Liver (tissue), 9 donors: Measurements from ENCODE around the gene NDUFS2. TPM values are rescaled to one million over a fixed set of nuclear protein-coding genes. Genes with fewer than 3 reads are reported as not detected.

ENCODE experiments used
- DNase-seq: peaks from one replicate; pipeline ENCODE4 v3.0.0-alpha.2; 2017; ENCODE audit warnings: low spot score
- H3K27ac ChIP-seq, 2 donors: one replicate each; pipeline ENCODE4 v1.7.0; 2013; ENCODE audit warnings: inconsistent platforms in 2 of 2, low read length in 2 of 2, control low read depth in 1 of 2, low read depth in 1 of 2, mild to moderate bottlenecking in 1 of 2
- H3K27me3 ChIP-seq, 4 donors: one replicate each; pipeline versions ENCODE4 v1.6.1 to v1.7.0; 2013; ENCODE audit warnings: low read length in 3 of 4, inconsistent platforms in 1 of 4, mild to moderate bottlenecking in 1 of 4, moderate library complexity in 1 of 4; ENCODE audit not compliant: control insufficient read depth in 4 of 4, insufficient read depth in 4 of 4
- H3K36me3 ChIP-seq, 4 donors: one replicate each; pipeline versions ENCODE4 v1.6.1 to v1.7.0; 2013; ENCODE audit warnings: low read length in 3 of 4, mild to moderate bottlenecking in 3 of 4, low read depth in 1 of 4, moderate library complexity in 1 of 4; ENCODE audit not compliant: control insufficient read depth in 4 of 4, insufficient read depth in 3 of 4
- H3K4me1 ChIP-seq, 4 donors: one replicate each; pipeline versions ENCODE4 v1.6.1 to v1.7.0; 2013; ENCODE audit warnings: low read length in 3 of 4, mild to moderate bottlenecking in 3 of 4, moderate library complexity in 1 of 4; ENCODE audit not compliant: control insufficient read depth in 4 of 4, insufficient read depth in 4 of 4
- H3K4me3 ChIP-seq, 3 donors: one replicate each; pipeline versions ENCODE4 v1.6.1 to v1.7.0; 2013; ENCODE audit warnings: low read length in 3 of 3, control low read depth in 1 of 3, low read depth in 1 of 3, mild to moderate bottlenecking in 1 of 3
- H3K9ac ChIP-seq, 2 donors: one replicate each; pipeline ENCODE4 v1.7.0; 2013; ENCODE audit warnings: low read length in 2 of 2, mild to moderate bottlenecking in 2 of 2, moderate library complexity in 2 of 2, control low read depth in 1 of 2, low read depth in 1 of 2
- H3K9me3 ChIP-seq, 4 donors: one replicate each; pipeline versions ENCODE4 v1.6.1 to v1.7.0; 2013; ENCODE audit warnings: low read length in 3 of 4; ENCODE audit not compliant: control insufficient read depth in 4 of 4
- CTCF ChIP-seq: fragments of 150-350 bp; IDR thresholded peaks from 2 replicates; pipeline ENCODE4 v1.5.1; 2017; ENCODE audit warnings: improper control_type of control experiment, low read depth, low read length; ENCODE audit not compliant: missing input control
- FOXA1 ChIP-seq: IDR thresholded peaks from 2 replicates; pipeline ENCODE4 v1.6.1; 2016; ENCODE audit warnings: antibody characterized with exemption
- FOXA2 ChIP-seq: IDR thresholded peaks from 2 replicates; pipeline ENCODE4 v1.6.1; 2016; ENCODE audit warnings: antibody characterized with exemption
- HNF4G ChIP-seq: IDR thresholded peaks from 2 replicates; pipeline ENCODE4 v1.6.1; 2016; ENCODE audit warnings: antibody characterized with exemption
- MAX ChIP-seq: IDR thresholded peaks from 2 replicates; pipeline ENCODE4 v1.6.1; 2016; ENCODE audit warnings: antibody characterized with exemption
- NR2F2 ChIP-seq: IDR thresholded peaks from 2 replicates; pipeline ENCODE4 v1.6.1; 2016; ENCODE audit warnings: antibody characterized with exemption
- TAF1 ChIP-seq: conservative IDR thresholded peaks from 2 replicates; pipeline ENCODE4 v1.6.1; 2016; ENCODE audit warnings: antibody characterized with exemption, mild to moderate bottlenecking
- YY1 ChIP-seq: IDR thresholded peaks from 2 replicates; pipeline ENCODE4 v1.6.1; 2016; ENCODE audit warnings: antibody characterized with exemption, mild to moderate bottlenecking
- ZBTB33 ChIP-seq: IDR thresholded peaks from 2 replicates; pipeline ENCODE4 v1.6.1; 2016; ENCODE audit warnings: antibody characterized with exemption
- WGBS: extraction: QIAGEN DNeasy Blood & Tissue Kit; methylation state at CpG from one replicate; pipeline ENCODE4 v1.1.7; 2013; 5-methylcytosine and 5-hydroxymethylcytosine counted together
- polyA plus RNA-seq, 2 donors: library from polyadenylated mRNA; stranded (reverse) in 1 of 2; unstranded in 1 of 2; fragments of 200-250 nt in 1 of 2; fragments of >200 nt in 1 of 2; fragmentation: Nextera tagmentation in 1 of 2; extraction: Ambion mirVana in 1 of 2; gene quantifications; one replicate each; pipeline versions ENCODE4 v1.2.1 to v1.2.3, GENCODE V29; 2013 to 2015
- total RNA-seq, 2 donors: library from RNA; depleted of rRNA; stranded (reverse); fragments of >200 nt; gene quantifications; one replicate each; pipeline ENCODE4 v1.2.3, GENCODE V29; 2014
- donor health status: healthy.
- donor health status: healthy.
- donor health status: healthy.
- donor health status: healthy.
- donor health status: healthy.

The NDUFS2 gene
- total and polyA plus RNA-seq, 4 donors, result 93.3 to 167 (median 120) TPM

- Histone ChIP-seq H3K36me3 (no peaks in the 10 kb centered on the region), H3K4me1 (peaks cover 10 to 34% (median 24%) of the 10 kb centered on the region in 4 donors), H3K27ac (peak overlapping the region; percentile 73 to 95), H3K9me3 (no peaks in the 10 kb centered on the region), H3K27me3 (no peaks in the 10 kb centered on the region), H3K4me3 (peak overlapping the region; percentile 2 to 29 (median 21)), H3K9ac (no peak overlapping the region)
- DNase-seq, result no peak
- WGBS, result 75% methylated on average over 11 of the region's 11 CpGs
- TF ChIP-seq CTCF, result no peak
- TF ChIP-seq ZBTB33, result no peak
Observed at GRCh38 chr1:161197560-161198193, 4.5 kb upstream of the NDUFS2 start.

DNA sequence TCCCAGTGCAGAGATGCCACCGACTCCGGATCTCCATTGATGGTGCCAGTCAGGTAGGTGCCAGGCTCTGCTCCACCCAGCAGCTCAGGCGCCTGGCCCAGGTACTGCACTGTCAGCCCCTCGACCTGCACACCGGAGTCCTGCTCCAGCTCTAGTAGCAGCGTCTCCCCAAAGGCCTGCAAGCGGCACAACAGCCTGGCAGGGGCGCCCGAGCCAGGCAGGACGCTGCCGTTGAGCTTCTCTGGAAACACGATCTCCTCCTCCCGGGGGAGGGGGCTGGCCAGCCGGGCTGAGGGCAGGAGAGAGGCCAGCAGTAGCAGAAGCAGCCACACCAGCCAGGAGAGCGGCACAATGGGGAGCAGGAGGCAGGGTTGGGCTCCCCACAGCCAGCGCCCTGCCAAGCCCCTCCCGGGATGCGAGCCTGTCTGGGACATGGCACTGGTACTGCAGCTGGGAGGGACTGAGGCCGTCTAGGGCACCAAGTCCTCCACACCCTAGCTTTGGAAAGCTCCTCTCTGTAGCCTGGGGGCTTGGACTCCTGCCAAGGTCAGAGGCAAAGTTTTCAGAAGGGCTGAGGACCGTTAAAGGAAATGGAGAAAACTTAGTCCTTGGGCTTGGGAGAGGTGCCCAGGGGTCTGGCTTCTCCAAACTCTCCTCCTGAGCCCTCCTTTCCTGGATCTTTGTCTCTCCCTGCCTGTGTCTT lies 3.8 kb upstream of the NDUFS2 start:
- TF ChIP-seq YY1 (no peak), TAF1 (no peak), MAX (no peak), HNF4G (no peak), NR2F2 (peak; percentile 9), FOXA1 (no peak)
- H3K27me3 ChIP-seq, result no peaks in the 10 kb centered on the region
- peaks cover 7 to 31% (median 22%) of the 10 kb centered on the region in 4 donors for H3K4me1 ChIP-seq
- 50% methylated on average over 20 of the region's 20 CpGs for WGBS
- peak overlapping the region in 1 of 2 donors; percentile 0 for H3K9ac ChIP-seq
- no peak for DNase-seq
- H3K9me3 ChIP-seq, result no peaks in the 10 kb centered on the region
- H3K27ac ChIP-seq, result peak overlapping the region; percentile 73 to 95
- peak overlapping the region; percentile 2 to 29 (median 21) for H3K4me3 ChIP-seq
- H3K36me3 ChIP-seq, result no peaks in the 10 kb centered on the region

DNA sequence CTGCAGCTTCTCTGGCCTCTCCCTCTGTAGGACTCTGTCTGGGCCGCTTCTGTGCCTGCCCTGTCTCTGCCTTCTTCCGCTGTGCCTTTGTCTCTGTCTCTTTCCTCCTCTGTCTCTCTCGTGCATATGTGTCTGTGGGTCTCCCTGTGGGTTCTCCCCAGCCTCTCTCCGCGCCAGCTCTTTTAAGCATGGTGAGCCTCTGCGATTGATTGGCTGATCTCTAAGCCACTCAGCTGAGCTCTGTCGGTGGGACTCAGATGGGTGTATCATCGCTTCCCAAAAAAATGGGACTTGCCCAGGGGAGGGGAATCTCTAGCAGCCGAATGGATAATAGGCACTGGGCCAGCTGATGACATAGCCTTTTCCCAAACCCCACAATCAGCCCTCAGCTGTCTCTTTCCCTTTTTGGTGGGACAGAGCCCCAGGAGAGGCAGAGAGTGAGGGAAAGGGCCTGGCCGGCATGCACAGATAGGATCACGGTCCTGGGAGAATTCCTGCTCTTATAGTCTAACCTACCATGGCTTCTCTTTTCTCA lies 3.2 kb upstream of the NDUFS2 start, which contains the start of gene ADAMTS4:
Gene ADAMTS4, minus strand, starts transcription at position 158 of the 535 bp plus-strand sequence. CDS start 427 bp downstream, outside the sequence.
- H3K4me3 ChIP-seq, result peak within 1 kb of the TSS; percentile 2 to 29 (median 21)
- peak within 1 kb of the TSS; percentile 83 to 95 for H3K27ac ChIP-seq
- no peaks in the 10 kb centered on the region for H3K27me3 ChIP-seq
- DNase-seq, result no peak
- peak within 1 kb of the TSS in 1 of 2 donors; percentile 0 for H3K9ac ChIP-seq
- no peak for TF ChIP-seq FOXA2
- TF ChIP-seq YY1, result no peak
- TF ChIP-seq ZBTB33, result no peak
- no peaks in the 10 kb centered on the region for H3K9me3 ChIP-seq
- H3K4me1 ChIP-seq, result peaks cover 8 to 30% (median 22%) of the 10 kb centered on the region in 4 donors
- H3K36me3 ChIP-seq, result peaks cover 0 to 3% (median 0%) of the 10 kb centered on the region in 4 donors
- 79% methylated on average over 11 of the region's 11 CpGs for WGBS
